ENCODE measurements around the gene NFASC. TPM values are rescaled to one million over a fixed set of nuclear protein-coding genes. Genes with fewer than 3 reads are reported as not detected.

Gene NFASC
- total RNA-seq, 4 donors from 2014 or later, result 12.7 to 41.7 (median 19.2) TPM

DNA sequence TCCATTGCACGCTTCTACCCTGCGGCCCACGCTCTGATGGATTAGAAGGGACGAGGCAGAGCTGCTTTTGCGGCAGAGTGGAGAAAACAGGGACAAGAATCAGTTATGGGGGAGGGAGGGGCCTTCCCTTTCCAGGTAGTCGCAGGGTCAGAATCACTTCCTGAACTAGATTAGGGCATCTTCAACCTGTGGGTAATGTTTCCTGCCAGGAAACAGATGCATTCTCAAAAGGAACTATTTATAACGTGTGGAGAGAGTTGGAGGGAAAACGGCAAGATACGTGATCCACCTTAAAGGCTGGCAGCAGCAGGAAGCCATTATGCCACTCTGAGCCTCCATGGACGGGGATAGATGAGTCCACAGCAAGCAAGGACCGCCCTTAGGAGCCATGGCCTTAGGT is 112.5 kb downstream of the NFASC start:
- TF ChIP-seq POLR2AphosphoS5 (IDR thresholded peaks at IDR 0.05), result no peak
- no peak for TF ChIP-seq CTCF (IDR thresholded peaks at IDR 0.05)
- Histone ChIP-seq H3K9me3 (no peaks in the 10 kb centered on the region), H3K27ac (no peak overlapping the region), H3K4me3 (no peak overlapping the region), H3K27me3 (no peaks in the 10 kb centered on the region), H3K4me1 (no peaks in the 10 kb centered on the region), H3K36me3 (no peaks in the 10 kb centered on the region)
- WGBS, result 65% methylated on average over 11 of the region's 11 CpGs
- DNase-seq (ENCODE audit: low spot score in 2 of 2), result no peak

- Histone ChIP-seq H3K27ac (no peak overlapping the region), H3K4me1 (no peaks in the 10 kb centered on the region), H3K4me3 (no peak overlapping the region), H3K27me3 (no peaks in the 10 kb centered on the region), H3K36me3 (no peaks in the 10 kb centered on the region), H3K9me3 (no peaks in the 10 kb centered on the region)
- 97% methylated on average over 10 of the region's 10 CpGs for WGBS
- TF ChIP-seq POLR2AphosphoS5 (IDR thresholded peaks at IDR 0.05) (no peak), POLR2A (IDR thresholded peaks at IDR 0.05) (no peak), EP300 (IDR thresholded peaks at IDR 0.05) (no peak), CTCF (IDR thresholded peaks at IDR 0.05) (no peak)
- DNase-seq (ENCODE audit: low spot score in 2 of 2), result no peak
These were observed 113.2 kb downstream of the NFASC start for GRCh38 chr1:204983881-204984280.

- Histone ChIP-seq H3K27ac (no peak overlapping the region), H3K4me1 (no peaks in the 10 kb centered on the region), H3K4me3 (no peak overlapping the region), H3K9me3 (no peaks in the 10 kb centered on the region), H3K36me3 (no peaks in the 10 kb centered on the region), H3K27me3 (no peaks in the 10 kb centered on the region)
- WGBS, result 89% methylated on average over 8 of the region's 8 CpGs
- DNase-seq (ENCODE audit: low spot score in 2 of 2), result no peak
- TF ChIP-seq CTCF (IDR thresholded peaks at IDR 0.05) (no peak), POLR2A (IDR thresholded peaks at IDR 0.05) (no peak)
These were observed 113.8 kb downstream of the NFASC start for GRCh38 chr1:204984499-204984898.

GRCh38 chr1:204986181-204986580 is 115.5 kb downstream of the NFASC start:
- Histone ChIP-seq H3K4me1 (no peaks in the 10 kb centered on the region), H3K27me3 (peaks cover 3% of the 10 kb centered on the region), H3K36me3 (no peaks in the 10 kb centered on the region), H3K4me3 (no peak overlapping the region), H3K27ac (no peak overlapping the region), H3K9me3 (no peaks in the 10 kb centered on the region)
- no peak for TF ChIP-seq EP300 (IDR thresholded peaks at IDR 0.05)
- TF ChIP-seq POLR2A (IDR thresholded peaks at IDR 0.05), result no peak
- no peak for TF ChIP-seq CTCF (IDR thresholded peaks at IDR 0.05)
- TF ChIP-seq POLR2AphosphoS5 (IDR thresholded peaks at IDR 0.05), result no peak
- 88% methylated on average over 14 of the region's 17 CpGs for WGBS
- DNase-seq (ENCODE audit: low spot score in 2 of 2), result no peak

GRCh38 chr1:204987689-204988088 is 117.0 kb downstream of the NFASC start:
- TF ChIP-seq POLR2AphosphoS5 (IDR thresholded peaks at IDR 0.05) (no peak), POLR2A (IDR thresholded peaks at IDR 0.05) (no peak), CTCF (IDR thresholded peaks at IDR 0.05) (no peak), EP300 (IDR thresholded peaks at IDR 0.05) (no peak)
- peaks cover 3% of the 10 kb centered on the region for H3K27me3 ChIP-seq
- H3K4me1 ChIP-seq, result no peaks in the 10 kb centered on the region
- no peak overlapping the region for H3K4me3 ChIP-seq
- no peaks in the 10 kb centered on the region for H3K9me3 ChIP-seq
- WGBS, result 92% methylated on average over 3 of the region's 3 CpGs
- no peak for DNase-seq (ENCODE audit: low spot score in 2 of 2)
- no peak overlapping the region for H3K27ac ChIP-seq
- no peaks in the 10 kb centered on the region for H3K36me3 ChIP-seq

Measured in suprapubic skin (tissue), 4 donors.